GM18858 (cell line): Measurements from ENCODE around the gene HLA-C.
"Not testable (repeated sequence)": the region's sequence is repeated elsewhere in the genome, so short reads cannot be mapped to it uniquely, and the experiment has no call there.

Source experiments
- ATAC-seq: cut with Tn5 transposase; IDR thresholded peaks from one replicate; pipeline ENCODE4 v1.9.1; 2021; ENCODE audit not compliant: unreplicated experiment

Gene HLA-C

DNA sequence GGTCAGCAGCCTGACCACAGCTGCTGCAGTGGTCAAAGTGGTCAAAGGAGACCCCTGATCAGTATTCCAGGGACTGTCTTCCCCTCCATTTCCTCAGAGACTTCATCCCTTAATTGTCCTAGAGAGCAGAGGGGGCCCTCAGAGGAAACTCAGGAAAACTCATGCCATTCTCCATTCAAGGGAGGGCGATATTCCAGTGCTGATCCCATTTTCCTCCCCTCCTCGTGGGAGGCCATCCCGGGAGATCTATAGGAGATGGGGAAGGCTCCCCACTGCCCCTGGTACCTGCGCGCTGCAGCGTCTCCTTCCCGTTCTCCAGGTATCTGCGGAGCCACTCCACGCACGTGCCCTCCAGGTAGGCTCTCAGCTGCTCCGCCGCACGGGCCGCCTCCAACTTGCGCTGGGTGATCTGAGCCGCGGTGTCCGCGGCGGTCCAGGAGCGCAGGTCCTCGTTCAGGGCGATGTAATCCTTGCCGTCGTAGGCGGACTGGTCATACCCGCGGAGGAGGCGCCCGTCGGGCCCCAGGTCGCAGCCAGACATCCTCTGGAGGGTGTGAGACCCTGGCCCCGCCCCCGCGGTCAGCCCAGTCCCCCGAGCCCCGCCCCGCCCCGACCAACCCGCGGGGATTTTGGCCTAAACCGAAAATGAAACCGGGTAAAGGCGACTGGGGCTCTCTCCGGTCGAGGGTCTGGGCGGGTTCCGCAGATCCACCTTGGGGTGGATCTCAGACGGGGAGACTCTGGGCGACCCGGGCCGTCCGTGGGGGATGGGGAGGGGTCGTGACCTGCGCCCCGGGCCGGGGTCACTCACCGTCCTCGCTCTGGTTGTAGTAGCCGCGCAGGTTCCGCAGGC lies 878 bp downstream of the HLA-C start:
- ATAC-seq = no peak

DNA sequence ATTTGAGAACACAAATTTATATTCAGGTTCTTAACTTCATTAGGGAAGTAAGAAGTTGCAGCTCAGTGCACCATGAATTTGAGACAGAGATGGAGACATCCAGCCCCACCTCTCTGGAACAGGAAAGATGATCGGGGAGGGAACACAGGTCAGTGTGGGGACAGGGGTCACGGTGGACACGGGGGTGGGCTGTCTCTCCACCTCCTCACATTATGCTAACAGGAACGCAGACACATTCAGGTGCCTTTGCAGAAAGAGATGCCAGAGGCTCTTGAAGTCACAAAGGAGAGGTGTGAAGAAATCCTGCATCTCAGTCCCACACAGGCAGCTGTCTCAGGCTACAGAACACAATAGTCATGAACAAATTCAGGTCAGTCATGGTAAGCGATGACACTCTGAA lies 3.1 kb downstream of the HLA-C start:
- ATAC-seq = no peak

DNA sequence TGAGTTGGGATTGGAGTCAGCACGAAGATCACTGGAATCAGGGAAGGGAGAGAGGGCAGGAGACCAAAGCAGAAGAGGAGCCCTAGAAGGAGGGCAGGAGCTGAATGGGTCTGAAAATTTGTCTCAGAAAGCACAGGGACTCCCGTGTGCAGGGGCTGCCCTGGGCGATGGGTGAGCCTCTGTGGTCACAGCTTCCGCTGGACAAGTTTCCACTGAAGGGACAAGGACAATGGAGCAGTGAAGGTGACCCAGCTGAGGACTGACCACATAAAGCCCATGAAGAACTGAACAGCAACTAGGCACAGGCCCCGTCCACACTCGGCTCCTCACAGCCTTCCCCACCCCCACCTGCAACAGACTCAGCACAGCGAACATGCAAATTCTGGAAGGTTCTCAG lies 3.5 kb downstream of the HLA-C start:
- no peak for ATAC-seq

DNA sequence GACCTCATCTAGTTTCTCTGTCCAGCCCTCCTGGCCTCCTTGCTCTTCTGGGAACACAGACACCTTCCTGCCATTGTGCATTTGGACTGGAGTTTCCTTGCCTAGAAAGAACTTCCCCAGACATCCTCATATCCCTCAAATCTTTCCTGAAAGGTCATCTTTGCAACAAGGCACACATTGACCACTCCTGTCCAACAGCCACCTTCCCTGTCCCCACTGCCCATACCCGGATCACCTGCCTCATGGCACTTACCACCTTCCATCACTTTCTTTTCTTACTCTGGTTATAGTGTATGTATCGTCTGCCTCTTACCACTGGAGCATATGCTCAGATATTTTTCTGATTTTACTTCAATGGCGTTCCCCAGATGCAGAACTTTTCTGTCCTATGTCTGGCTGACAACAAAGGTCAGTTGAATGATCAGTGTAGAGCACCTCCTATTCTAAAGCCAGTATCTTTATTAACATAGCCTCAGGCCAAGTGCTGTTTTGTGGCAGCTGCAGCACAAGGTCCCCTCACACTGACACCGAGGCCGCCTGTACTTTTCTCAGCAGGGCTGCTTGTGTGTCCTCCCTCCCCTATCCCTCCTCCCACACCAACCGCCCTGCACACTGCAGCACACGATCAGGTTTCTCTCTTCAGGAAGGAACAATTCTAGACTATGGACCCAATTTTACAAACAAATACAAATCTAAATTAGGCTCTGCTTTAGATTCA lies 4.1 kb downstream of the HLA-C start:
- ATAC-seq = no peak

DNA sequence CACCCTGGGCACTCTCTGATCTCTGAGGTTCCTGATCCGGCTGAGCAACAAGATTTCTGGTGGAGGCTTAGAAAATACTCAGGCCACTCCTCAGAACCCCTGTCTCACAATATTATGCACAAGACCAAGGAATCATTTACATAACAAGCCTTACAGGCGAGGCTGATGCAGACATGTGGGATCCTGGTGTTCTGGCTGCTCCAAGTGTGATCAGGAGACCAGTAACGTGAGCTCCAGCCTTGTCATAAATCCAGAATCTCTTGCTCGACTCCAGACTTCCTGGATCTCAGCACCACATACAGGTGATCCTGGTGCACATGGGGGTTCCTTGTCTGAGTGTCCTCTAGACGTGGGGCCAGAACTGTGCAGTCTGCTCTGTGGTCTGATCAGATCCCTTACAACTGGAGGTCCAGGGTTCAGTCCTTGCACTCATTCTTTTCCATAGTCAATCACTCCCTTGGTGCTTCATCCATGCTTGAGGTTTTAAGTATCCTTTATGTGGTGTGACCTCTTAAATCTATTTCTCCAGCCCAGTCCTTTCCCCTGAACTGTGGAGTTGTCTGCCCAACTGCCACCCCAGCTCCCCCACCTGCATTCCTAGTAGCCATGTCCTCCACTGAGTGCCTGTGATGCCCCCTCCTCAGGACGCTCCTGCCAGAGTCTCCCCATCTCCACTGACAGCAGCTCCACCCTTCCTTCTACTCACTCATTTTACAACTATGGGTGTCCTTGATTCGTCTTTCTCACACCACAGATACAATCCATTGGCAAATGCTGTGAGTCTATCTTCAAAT lies 5.1 kb downstream of the HLA-C start:
- no peak for ATAC-seq

DNA sequence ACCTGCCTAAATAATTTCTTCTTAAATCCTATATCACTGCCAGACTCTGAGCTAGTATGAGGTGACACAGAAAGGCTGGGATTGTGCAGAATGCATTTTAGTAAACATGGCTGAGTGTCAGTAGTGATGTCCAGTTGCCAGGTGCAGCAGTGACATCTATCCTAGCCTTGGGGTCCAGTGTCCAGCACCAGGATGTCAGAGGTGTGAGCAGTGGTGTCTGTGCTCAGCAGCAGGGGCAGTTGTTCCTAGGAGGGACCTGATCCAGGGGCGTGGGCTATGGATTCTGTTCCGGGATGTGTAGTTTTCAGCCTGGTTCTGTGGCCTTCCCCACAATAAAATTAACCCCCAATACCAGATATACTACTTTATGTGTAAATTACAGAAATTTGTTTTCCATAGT lies 6.0 kb downstream of the HLA-C start:
- no peak for ATAC-seq

DNA sequence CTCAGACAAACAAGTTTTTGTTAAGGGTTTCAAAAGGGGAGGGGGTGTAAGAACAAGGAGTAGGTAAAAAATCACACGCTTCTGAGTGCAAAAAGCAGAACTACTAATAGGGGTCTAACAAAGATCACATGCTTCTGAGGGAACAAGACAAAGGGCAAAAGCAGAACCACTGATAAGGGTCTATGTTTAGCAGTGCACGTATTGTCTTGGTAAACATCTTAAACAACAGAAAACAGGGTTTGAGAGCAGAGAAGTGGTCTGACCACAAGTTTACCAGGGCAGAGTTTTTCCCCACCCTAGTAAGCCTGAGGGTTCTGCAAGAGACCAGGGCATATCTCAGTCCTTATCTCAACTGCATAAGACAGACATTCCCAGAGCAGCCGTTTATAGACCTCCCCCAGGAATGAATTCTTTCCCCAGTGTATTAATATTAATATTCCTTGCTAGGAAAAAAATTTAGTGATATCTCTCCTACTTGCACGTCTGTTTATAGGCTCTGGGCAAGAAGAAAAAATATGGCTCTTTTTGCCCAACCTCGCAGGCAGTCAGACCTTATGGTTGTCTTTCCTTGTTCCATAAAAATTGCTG lies 8.5 kb downstream of the HLA-C start:
- not testable (repeated sequence) for ATAC-seq

DNA sequence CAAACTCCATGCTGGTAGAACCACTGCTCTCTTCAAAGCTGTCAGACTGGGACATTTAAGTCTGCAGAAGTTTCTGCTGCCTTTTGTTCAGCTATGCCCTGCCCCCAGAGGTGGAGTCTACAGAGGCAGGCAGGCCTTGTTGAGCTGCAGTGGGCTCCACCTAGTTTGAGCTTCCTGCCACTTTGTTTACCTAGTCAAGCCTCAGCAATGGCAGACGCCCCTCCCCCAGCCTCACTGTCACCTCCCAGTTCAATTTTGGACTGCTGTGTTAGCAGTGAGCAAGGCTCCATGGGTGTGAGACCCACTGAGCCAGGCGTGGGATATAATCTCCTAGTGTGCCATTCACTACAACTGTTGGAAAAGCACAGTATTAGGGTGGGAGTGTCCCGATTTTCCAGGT lies 11.9 kb downstream of the HLA-C start:
- not testable (repeated sequence) for ATAC-seq

DNA sequence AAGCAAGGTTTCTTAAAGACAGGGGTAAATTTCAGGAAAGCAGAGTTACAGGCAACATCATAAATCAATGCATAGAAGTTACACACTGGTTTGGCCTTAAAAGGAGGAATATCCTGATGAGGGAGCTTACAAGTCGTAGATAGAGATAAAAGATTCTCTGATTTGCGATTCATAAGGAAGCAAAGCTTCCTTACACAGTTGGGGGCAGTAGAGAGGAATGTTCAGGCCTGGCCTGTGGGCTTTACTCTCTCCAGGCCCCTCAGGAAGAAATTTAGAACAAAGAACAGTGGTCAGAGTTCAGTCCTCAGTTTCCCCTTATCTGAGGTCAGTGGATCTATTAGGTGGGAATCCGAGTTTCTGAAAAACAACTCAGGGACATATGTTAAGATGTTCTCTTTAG lies 19.3 kb downstream of the HLA-C start:
- ATAC-seq = no peak

DNA sequence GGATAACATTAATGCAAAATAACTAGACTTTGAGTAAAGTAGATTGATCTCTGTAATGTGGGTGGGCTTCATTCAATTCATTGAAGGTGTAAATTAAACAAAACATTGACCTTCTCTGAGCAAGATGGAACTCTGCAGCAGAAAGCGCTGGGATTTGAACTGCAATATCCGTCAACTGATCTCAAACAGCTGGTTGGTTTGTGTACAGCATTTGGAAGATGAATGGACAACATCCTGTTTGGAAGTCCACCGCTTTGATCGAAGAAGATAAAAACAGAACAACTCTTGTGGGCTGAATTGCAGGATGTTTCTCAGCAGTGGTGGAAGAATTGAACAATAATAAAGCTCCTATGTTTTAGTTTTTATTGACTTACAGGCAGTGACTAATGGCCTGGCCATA lies 20.6 kb downstream of the HLA-C start:
- ATAC-seq = no peak

DNA sequence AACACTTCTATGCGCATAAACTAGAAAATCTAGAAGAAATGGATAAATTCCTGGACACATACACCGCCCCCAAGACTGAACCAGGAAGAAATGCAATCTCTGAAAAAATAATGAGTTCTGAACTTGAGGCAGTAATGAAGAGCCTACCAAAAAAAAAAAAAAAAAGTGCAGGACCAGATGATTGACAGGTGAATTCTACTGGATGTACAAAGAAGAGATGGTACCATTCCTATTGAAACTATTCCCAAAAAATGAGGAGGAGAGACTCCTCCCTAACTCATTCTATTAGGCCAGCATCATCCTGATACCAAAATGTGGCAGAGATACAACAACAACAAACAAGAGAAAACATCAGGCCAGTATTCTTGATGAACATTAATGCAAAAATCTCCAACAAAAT lies 22.7 kb downstream of the HLA-C start:
- no peak for ATAC-seq

DNA sequence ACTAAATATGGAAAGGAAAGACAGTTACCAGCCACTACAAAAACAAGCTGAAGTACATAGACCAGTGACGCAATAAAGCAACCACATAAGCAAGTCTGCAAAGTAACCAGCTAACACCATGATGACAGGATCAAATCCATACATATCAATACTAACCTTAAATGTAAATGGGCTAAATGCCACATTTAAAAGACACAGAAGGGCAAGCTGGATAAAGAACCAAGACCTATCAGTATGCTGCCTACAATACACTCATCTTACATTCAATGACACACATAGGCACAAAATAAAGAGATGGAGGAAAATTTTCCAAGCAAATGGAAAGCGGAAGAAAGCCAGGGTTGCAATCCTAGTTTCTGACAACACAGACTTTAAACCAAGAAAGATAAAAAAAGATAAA lies 24.1 kb downstream of the HLA-C start:
- no peak for ATAC-seq

DNA sequence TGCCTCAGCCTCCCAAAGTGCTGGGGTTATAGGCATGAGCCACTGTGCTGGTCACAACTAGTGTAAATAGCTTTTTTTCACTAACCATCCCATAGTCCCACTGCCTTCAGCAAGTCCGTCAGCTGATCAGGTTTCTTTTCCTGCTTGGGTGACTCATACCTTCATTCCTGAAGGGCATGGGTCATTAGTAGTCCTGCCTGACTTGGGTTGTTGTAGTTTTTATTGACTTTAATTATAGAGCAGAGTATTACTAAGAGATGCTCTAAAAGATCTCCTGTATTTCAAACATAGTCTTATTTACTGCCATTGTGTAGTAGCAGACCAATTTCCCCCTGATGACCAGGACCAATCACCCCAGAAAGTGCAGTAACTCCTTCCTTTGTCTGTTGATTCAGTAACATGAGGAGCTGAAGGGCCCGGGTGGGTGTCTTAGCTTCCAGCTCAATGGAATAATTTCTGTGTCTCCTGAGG lies 25.8 kb downstream of the HLA-C start:
- ATAC-seq = no peak

DNA sequence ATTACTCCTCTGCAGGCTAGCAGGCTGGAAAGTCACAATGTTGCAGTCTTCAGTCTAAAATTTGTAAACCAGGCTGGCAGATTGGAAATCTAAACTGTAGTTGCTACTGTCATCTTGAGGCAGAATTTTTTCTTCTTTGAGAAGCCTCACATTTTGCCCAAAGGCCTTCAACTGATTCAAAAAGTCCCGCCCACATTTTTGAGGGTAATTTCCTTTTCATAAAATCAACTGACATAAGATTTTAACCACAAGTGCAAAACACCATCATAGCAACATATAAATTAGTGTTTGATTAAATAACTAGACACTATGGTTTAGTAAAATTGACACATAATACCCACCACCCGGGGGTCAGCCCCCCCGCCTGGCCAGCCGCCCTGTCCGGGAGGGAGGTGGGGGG lies 28.4 kb downstream of the HLA-C start:
- no peak for ATAC-seq

DNA sequence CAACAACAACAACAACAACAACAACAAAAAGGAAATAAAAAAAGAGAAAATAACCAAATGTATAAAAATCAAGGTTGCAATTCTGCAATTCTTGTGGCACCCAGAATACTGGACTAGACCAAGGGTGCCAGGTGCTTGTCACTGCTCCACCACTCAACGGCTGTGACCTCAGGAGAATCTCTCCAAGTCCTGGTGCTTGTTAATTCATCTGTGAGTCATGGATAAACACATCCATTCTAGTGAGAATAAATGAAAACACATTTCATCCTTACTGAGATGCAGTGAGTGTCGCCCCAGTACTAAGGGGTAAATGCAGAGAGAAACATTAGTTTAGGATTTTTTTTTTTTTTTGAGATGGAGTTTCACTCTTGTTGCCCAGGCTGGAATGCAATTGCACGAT lies 32.0 kb downstream of the HLA-C start:
- no peak for ATAC-seq

DNA sequence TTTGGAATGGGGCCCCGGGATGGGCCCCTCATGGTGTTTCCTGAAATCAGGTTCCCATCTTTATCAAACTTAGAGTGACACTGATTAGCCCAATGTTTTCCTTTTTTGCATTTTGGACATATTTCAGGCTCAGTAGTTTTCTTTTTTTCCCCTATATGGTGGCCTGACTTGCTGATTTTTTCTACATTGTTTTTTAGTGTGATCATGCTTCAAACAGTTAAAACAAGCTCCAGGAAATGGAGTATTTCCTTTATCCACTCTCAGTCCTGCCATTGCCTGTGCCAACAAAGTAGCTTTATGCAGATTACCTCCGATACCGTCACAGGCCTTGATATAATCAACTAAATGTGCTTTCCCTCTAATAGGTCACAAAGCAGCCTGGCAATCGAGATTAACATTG lies 37.8 kb downstream of the HLA-C start:
- not testable (repeated sequence) for ATAC-seq

DNA sequence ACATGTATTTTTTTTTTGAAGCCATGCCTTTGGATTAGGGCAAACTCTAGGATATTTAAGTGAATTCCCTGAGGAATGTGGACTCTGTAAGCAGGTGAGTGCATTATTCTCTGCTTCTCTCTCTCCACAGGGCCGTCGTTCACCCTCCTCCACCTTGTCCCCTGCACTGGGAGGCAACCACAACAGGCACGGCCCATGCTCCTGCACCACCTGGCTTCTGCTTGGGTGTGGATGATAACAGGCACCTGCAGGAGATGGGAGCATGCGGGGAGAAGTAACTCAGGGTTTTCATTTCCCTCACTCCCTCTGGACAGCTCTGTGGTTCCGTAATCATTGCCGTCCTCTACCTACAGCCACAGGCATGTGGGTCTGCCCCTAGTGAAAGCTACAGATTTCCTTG lies 43.4 kb downstream of the HLA-C start:
- ATAC-seq = no peak

DNA sequence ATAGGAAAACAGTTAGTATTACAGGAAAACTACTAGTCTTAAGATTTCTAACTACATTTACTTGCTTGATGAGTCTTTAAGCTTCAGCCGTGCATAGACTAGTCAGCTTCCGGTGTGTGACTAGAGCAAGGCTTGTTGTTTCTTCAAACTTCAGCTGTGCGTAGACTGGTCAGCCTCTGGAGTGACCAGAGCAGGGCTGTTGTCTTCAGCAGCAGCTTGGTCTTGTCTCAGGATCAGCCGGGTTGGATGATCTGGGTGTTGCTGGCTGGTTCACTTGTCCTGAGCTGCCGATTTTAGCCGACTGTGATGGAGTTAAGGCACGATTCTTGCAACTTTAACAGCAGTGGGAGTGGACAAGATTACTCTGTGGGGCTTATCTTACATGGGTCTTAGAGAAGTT lies 44.7 kb downstream of the HLA-C start:
- no peak for ATAC-seq

DNA sequence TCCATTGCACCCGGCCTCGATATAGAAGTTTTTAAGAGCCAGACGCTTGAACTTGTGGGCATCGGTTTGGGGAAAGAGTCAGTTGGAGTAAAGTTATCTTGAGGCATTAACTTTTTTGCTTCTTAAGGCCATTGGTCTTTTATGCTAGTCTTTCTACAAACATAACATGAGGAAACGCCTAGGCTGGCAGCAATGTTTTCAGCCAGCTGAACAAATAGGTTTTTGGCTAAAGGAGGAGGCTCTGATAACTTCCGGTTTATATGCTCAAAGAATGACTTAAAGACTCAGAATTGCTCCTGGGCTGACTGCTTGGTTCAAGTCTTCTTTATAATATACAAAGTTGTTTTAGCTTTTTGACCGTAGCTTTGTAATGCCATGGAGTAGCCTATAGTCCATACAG lies 46.2 kb downstream of the HLA-C start:
- no peak for ATAC-seq

DNA sequence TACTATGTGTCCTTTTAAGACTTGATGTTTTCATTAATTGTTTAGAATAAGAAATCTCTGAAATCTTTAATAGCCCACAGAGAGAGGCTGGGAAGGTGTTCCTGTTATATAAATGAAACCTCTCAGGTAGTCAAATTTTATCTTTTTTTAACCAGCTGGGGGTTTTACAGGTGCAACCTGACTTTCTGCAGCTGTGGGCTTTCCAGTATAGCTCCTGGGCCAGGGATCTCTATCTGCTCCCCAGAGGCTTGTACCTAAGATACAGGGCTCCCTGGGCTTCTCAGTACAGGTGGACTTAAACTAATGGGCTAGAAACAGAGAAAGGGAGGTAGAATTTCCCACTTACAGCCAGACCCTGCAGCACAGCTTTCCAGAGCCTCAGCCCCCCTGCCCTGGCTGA lies 49.4 kb downstream of the HLA-C start:
- ATAC-seq = no peak
